GM21423 (cell line): ENCODE measurements around the gene SLC5A11.
"Not testable (repeated sequence)": the region's sequence is repeated elsewhere in the genome, so short reads cannot be mapped to it uniquely, and the experiment has no call there.

Source experiments
- ATAC-seq: cut with Tn5 transposase; IDR thresholded peaks from one replicate; pipeline ENCODE4 v1.9.1; 2021; ENCODE audit warnings: mild to moderate bottlenecking, moderate library complexity; ENCODE audit not compliant: unreplicated experiment

Gene SLC5A11, protein sequence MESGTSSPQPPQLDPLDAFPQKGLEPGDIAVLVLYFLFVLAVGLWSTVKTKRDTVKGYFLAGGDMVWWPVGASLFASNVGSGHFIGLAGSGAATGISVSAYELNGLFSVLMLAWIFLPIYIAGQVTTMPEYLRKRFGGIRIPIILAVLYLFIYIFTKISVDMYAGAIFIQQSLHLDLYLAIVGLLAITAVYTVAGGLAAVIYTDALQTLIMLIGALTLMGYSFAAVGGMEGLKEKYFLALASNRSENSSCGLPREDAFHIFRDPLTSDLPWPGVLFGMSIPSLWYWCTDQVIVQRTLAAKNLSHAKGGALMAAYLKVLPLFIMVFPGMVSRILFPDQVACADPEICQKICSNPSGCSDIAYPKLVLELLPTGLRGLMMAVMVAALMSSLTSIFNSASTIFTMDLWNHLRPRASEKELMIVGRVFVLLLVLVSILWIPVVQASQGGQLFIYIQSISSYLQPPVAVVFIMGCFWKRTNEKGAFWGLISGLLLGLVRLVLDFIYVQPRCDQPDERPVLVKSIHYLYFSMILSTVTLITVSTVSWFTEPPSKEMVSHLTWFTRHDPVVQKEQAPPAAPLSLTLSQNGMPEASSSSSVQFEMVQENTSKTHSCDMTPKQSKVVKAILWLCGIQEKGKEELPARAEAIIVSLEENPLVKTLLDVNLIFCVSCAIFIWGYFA

GRCh38 chr16:24845726-24846547 is at the start of gene SLC5A11:
SLC5A11 (plus strand) TSS chr16:24845963; CDS start chr16:24858644, 12,681 bp downstream.
- ATAC-seq, result no peak

GRCh38 chr16:24800586-24800985 is 45.2 kb upstream of the SLC5A11 start:
- ATAC-seq, result no peak

DNA sequence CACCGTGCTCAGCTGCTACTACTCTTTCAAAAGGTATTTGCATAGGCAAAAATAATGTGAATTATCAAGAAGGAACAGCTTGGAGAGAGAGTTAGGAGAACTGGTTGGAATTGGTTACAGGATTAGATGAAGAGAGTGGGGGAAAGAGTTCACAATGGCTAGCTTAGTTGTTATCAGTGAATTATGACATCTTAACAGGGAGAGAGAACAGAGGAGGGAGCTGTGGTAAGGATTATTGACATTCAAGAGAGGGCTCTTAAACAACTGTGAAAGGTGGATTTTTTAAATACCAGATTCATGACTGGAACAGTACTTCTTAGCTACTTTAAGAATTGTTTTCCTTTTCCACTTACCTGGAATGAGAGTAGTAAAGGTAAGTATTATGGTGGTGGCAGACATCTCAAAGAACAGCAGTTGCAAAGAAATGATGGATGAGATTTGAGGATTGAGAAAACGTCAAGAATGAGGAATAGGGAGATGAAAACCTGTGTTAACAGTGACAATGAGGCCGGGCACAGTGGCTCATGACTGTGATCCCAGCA is 43.9 kb upstream of the SLC5A11 start:
- no peak for ATAC-seq

- ATAC-seq, result no peak
These were observed 40.3 kb upstream of the SLC5A11 start for GRCh38 chr16:24805484-24805883.

DNA sequence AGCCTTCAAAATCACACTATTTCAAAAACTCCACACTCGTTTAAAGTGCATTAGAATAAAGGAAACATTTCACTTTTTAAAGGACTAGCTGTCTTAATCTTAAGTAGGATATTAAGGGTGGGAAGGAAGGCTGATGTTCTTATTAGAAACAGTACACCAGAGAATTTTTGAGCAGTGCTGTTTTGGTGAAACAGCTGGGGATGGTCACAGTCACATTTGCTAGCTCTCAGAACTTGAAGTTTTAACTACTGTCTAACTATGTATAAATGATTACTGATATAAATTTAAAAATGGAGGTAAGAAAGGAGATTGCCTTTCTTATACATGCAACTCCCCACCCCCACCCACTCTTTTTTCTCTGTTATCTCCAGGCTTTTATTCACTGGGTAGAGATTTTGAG is 38.5 kb upstream of the SLC5A11 start:
- ATAC-seq, result no peak

DNA sequence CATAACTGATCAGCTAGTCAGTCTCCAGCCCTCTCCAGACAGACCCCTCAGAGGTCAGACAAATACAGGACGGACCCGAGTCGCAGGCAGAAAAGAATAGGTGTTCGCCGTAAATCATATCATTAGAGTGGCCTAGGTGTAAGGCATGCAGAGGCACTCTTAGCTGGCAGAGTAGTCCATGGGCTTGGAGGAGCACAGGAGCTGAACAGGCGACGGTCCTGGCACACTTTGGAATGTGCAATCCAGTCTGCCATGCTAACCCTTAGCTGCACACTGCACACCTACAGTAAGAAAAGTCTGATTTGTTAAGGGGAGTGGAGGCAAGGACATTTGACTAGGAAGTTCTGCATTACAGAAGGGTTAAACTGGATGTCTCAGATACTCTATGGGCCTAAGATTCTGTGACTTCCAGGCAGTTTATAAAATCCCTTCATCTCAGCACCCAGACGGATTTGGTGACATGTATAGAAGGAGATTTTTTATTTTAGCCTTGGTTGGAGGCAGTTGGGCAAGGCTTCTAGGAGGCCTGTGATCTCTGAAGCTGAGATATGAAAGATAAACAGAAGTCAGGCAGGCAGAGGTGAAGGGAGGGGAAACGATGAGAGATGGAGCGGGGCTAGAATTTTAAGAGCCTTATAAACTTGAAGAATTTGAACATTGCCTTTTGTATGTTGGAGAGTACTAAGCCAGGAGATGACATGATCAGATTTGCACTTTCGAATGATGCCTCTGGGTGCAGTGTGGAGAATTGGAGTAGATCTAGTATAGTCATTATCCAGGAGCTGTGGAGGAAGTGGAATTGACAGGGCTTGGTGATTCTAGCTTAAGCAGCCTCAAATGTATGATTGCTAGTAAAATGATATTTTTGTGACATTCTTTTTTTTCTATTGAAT is 34.6 kb upstream of the SLC5A11 start:
- ATAC-seq, result no peak

DNA sequence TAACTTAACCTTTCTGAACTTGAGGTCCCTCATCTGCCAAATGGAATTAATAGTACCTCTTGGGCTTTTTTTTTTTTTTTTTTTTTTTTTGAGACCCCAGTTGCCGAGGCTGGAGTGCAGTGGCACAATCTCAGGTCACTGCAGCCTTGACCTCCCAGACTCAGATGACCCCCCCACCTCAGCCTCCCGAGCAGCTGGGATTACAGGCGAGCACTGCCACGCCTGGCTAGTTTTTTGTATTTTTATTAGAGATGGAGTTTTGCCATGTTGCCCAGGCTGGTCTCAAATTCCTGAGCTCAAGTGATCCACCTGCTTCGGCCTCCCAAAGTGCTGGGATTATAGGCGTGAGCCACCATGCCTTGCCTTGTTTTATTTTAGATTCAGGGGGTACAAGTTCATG is 33.0 kb upstream of the SLC5A11 start:
- ATAC-seq, result not testable (repeated sequence)

DNA sequence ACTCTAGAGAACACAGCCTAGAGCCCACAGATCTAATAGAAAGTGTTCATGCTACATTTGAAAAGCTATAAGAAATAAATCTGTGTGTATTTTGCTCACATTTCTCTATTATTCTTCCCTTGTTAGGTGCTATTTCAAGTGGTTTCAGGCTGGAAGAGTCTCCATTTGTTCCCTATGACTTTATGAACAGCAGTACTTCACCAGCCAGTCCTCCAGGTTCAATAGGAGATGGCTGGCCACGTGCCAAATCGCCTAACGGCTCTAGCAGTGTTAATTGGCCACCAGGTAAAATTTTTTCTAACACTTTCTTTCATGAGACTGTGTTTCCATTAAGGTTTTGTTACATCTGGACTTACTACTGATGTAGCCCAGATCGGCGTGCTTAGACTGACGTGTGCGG is 30.7 kb upstream of the SLC5A11 start:
- no peak for ATAC-seq

- no peak for ATAC-seq
These were observed 29.1 kb upstream of the SLC5A11 start for GRCh38 chr16:24816688-24817087.

DNA sequence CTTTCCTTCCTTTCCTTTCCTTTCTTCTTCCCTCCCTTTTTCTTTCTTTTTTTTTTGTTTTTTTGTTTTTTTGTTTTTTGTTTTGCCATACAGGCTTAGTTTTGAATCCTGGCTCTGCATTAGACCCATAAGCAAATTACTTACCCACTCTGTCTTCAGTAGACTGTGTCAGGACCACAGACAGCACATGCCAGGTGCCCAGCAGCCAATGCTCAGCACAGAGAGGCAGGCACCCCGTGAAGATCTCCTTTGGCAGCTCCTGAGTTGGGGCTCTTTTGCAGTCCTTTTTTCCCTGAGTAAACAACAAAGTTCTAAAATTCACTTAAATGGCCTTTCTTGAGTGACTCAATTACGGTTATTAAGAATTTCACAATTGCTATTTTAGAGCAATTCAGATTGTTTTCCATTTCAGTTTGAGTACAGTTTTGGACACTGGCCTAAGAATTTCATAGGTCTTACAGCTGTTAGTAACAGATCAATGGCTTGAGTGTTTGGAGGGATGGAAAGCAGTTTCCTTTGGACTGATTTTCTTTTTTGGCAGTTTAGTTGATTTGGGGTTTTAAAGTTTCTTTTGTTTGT is 26.2 kb upstream of the SLC5A11 start:
- no peak for ATAC-seq

- no peak for ATAC-seq
These were observed 25.2 kb upstream of the SLC5A11 start for GRCh38 chr16:24820522-24820921.

DNA sequence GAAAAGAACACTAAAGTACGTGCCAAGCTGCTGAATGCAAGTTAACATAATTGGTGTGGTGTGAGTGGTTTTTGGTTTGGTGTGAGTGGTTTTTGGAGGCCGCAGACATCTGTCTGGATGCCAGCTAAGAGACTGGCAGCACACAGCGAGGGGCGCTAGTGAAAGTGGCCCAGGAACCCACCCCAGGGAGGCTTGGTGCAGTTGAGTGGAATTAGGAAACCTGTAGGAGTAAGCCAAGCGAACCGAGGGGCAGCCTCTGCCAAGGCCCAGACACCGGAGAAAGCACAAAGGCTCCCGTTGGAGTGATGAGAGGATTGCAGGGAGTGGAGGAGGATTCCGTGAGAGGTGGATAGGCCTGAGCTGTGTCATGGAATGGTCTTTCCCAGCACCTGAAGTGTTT is 24.6 kb upstream of the SLC5A11 start:
- ATAC-seq, result no peak

- no peak for ATAC-seq
These were observed 23.2 kb upstream of the SLC5A11 start for GRCh38 chr16:24822542-24822941.

GRCh38 chr16:24822974-24823373 is 22.8 kb upstream of the SLC5A11 start:
- ATAC-seq, result no peak

DNA sequence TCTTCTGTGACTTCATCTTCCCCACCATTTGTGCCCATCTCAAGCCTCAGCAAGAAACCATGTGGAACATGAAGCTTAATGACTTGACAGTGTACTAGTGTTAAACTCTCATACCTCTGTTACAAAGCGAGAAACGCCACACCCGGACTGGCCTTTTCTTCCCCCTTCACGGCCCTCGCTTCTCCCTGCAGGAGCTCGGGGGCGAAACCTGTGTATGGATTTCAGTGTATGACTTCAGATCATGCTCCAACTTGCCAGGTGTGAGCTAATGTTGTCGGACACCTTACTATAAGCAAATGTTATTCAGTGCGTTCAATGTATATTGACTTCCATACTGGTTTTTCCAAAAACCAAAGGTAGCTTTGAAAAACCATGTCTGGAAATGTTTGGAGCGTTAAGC is 20.1 kb upstream of the SLC5A11 start:
- no peak for ATAC-seq

DNA sequence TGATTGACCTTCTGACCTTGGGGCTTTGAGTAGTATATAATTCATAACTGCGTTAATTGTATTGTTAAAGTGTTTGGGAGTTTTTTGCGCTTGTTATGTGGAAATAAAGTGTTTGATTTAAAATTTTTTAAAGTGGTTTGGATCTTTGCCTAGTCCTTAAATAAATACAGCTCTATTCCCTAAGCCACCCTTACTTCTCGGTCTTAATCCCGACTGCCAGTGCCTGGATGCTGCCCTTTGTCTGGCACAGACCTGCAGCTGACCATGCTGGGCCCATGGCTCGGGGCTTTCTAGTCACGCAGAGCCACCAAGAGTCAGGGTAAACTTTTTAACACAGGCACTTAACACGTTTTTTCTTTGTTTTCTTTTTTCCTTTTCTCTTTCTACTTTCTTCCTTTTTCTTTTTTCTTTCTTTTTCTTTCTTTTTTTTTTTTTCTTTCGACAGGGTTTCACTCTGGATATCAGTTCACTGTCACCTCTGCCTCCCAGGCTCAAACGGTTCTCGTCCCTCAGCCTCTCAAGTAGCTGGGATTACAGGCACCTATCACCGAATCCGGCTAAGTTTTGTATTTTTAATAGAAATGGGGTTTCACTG is 19.6 kb upstream of the SLC5A11 start:
- no peak for ATAC-seq

DNA sequence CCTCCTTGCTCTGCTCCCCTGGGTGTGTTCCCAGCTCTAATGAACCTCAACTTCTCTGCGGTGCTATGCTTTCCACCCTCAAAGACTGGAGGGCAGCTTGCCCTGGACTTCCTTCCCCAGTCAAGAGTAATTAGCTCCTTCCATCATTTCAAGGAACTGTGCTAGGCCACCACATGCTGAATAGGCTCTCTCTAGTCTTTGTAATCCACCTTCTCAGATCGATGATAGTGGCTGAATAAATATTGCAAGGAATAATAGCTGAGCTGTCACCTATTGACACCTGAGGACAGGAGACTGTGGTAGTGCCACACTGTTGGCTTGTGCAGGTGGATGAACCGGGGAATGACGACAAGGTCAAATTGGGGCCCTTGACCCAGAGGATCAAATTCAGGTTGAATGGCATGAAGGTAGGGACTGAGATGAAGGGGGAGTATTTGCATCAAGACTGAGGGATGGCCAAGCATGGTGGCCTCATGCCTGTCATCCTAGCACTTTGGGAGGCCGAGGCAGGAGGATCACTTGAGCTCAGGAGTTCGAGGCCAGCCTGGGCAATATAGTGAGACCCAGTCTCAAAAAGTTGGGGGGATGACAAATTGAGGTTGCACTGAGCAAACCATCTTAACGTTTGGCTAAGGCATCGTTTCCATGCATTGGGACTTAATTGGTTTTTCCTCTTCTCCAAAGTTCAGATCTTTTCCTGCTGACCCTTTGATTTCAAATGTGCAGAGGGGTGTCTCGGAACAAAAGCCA is 18.8 kb upstream of the SLC5A11 start:
- no peak for ATAC-seq

DNA sequence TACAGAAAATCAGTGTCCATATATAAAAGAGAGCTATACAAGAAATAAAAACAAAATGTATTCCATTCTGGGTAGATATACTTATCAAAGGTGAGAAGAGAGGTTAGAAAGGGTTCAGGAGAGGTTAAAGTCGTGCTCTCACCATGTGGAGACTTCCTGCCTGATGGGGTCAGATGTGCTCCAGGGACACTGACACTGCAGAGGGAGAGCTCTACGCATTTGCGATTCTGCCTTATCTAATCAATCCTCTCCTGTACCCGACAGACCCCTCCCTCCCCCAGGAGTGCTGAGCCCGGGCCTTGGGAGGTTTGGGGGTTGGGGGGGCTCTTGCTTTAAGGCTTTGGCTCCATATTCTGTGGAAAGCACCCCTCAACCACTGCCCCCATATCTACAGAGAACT is 16.6 kb upstream of the SLC5A11 start:
- ATAC-seq, result no peak

GRCh38 chr16:24833352-24833751 is 12.4 kb upstream of the SLC5A11 start:
- ATAC-seq, result no peak
